CD8-positive, alpha-beta memory T cell (primary cell): ENCODE results near the gene BCL2L13. TPM values are rescaled to one million over a fixed set of nuclear protein-coding genes. Genes with fewer than 3 reads are reported as not detected.
A peak's percentile ranks its signal among the peaks of the same experiment; 100 is the strongest.
"Not testable (repeated sequence)": the region's sequence is repeated elsewhere in the genome, so short reads cannot be mapped to it uniquely, and the experiment has no call there.

Experiments
- CTCF ChIA-PET: fragments of 350-600 bp; sonication (Branson Sonifier 250); formaldehyde crosslinking; loops from one replicate; lab custom pipeline; 2021; ENCODE audit warnings: antibody characterized with exemption; lab: Charles Lee
- POLR2A ChIA-PET: fragments of 350-600 bp; sonication (Branson Sonifier 250); formaldehyde crosslinking; loops from one replicate; lab custom pipeline; 2021; ENCODE audit warnings: antibody characterized with exemption; lab: Charles Lee
- DNase-seq, 5 donors: peaks; one replicate each; pipeline versions ENCODE4 v3.0.0 to v3.0.0-alpha.2; 2020 to 2022; ENCODE audit warnings: mixed read lengths in 1 of 5
- H3K27ac ChIP-seq: one replicate; pipeline ENCODE4 v1.7.0; 2013; ENCODE audit warnings: low read depth, mild to moderate bottlenecking, low read length, moderate library complexity
- H3K27me3 ChIP-seq: 2 replicates; pipeline ENCODE4 v1.7.0; 2013; ENCODE audit warnings: low read length, mild to moderate bottlenecking; ENCODE audit not compliant: insufficient read depth, poor library complexity, severe bottlenecking
- H3K36me3 ChIP-seq: 2 replicates; pipeline ENCODE4 v1.7.0; 2013; ENCODE audit warnings: mild to moderate bottlenecking, low read length, moderate library complexity; ENCODE audit not compliant: insufficient read depth
- H3K4me1 ChIP-seq: 2 replicates; pipeline ENCODE4 v1.7.0; 2013; ENCODE audit warnings: mild to moderate bottlenecking, low read length, moderate library complexity; ENCODE audit not compliant: insufficient read depth
- H3K4me3 ChIP-seq: 2 replicates; pipeline ENCODE4 v1.7.0; 2013; ENCODE audit warnings: mild to moderate bottlenecking, low read length
- H3K9me3 ChIP-seq: 2 replicates; pipeline ENCODE4 v1.7.0; 2013; ENCODE audit warnings: mild to moderate bottlenecking, low read length
- H3K27ac Mint-ChIP-seq, 8 donors: one replicate each; pipeline ENCODE4 v1.8.0; 2020 to 2021; ENCODE audit warnings: mixed read lengths in 8 of 8, mild to moderate bottlenecking in 6 of 8, inconsistent platforms in 3 of 8, moderate library complexity in 3 of 8
- H3K27me3 Mint-ChIP-seq, 2 donors: one replicate each; pipeline ENCODE4 v1.8.0; 2020 to 2021; ENCODE audit warnings: mixed read lengths in 2 of 2, mild to moderate bottlenecking in 1 of 2, moderate library complexity in 1 of 2
- H3K36me3 Mint-ChIP-seq, 3 donors: one replicate each; pipeline ENCODE4 v1.8.0; 2020 to 2021; ENCODE audit warnings: mixed read lengths in 3 of 3, inconsistent platforms in 1 of 3, mild to moderate bottlenecking in 1 of 3
- H3K4me1 Mint-ChIP-seq, 3 donors: one replicate each; pipeline ENCODE4 v1.8.0; 2020 to 2021; ENCODE audit warnings: mixed read lengths in 3 of 3, inconsistent platforms in 1 of 3, mild to moderate bottlenecking in 1 of 3
- H3K4me3 Mint-ChIP-seq, 7 donors: one replicate each; pipeline ENCODE4 v1.8.0; 2020 to 2021; ENCODE audit warnings: mixed read lengths in 7 of 7, mild to moderate bottlenecking in 6 of 7, moderate library complexity in 4 of 7, inconsistent platforms in 2 of 7
- H3K9me3 Mint-ChIP-seq, 5 donors: one replicate each; pipeline ENCODE4 v1.8.0; 2020 to 2022; ENCODE audit warnings: mixed read lengths in 5 of 5, mild to moderate bottlenecking in 3 of 5, moderate library complexity in 2 of 5, inconsistent platforms in 1 of 5
- polyA plus RNA-seq: library from polyadenylated mRNA; unstranded; fragments of 300-500 nt; fragmentation: Illumina TruSeq; gene quantifications from one replicate; pipeline ENCODE4 v1.2.3, GENCODE V29; 2021
- total RNA-seq, 2 experiments: library from RNA; stranded (reverse); gene quantifications; one replicate each; pipeline ENCODE4 v1.2.3, GENCODE V29; 2021

BCL2L13 gene
- total and polyA plus RNA-seq, 3 experiments from 2014 or later, result 39.8 to 41.1 (median 40.1) TPM

DNA sequence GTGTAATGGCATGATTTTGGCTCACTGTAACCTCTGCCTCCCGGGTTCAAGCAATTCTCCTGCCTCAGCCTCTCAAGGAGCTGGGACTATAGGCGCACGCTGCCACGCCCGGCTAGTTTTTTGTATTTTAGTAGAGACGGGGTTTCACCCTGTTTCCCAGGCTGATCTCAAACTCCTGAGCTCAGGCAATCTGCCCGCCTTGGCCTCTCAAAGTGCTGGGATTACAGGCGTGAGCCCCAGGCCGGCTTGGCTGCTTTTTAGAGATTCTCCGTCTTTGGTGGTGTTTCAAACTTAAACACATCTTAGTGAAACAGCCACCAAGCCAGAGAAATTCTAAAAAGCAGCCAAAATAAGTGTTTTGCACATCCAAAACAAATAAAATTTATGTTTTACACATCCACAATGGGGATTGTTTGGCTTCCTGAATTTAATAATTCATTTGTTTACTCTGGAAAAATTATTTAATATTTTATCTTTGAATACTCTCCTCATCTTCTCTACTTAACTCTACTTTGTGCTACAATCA lies 18.4 kb downstream of the BCL2L13 start:
- Histone ChIP-seq H3K36me3 (peaks cover 4% of the 10 kb centered on the region), H3K4me1 (no peaks in the 10 kb centered on the region), H3K27me3 (no peaks in the 10 kb centered on the region), H3K9me3 (no peaks in the 10 kb centered on the region), H3K4me3 (no peak overlapping the region), H3K27ac (no peak overlapping the region)
- no peak overlapping the region for H3K4me3 Mint-ChIP-seq
- H3K36me3 Mint-ChIP-seq, result peaks cover 0 to 24% (median 7%) of the 10 kb centered on the region in 3 donors
- H3K4me1 Mint-ChIP-seq, result peaks cover 5 to 9% (median 5%) of the 10 kb centered on the region in 3 donors
- ChIA-PET CTCF (no interaction called here), POLR2A (no interaction called here)
- no peak for DNase-seq
- H3K9me3 Mint-ChIP-seq, result no peaks in the 10 kb centered on the region
- peak overlapping the region in 1 of 8 donors; percentile 88 for H3K27ac Mint-ChIP-seq
- no peaks in the 10 kb centered on the region for H3K27me3 Mint-ChIP-seq

DNA sequence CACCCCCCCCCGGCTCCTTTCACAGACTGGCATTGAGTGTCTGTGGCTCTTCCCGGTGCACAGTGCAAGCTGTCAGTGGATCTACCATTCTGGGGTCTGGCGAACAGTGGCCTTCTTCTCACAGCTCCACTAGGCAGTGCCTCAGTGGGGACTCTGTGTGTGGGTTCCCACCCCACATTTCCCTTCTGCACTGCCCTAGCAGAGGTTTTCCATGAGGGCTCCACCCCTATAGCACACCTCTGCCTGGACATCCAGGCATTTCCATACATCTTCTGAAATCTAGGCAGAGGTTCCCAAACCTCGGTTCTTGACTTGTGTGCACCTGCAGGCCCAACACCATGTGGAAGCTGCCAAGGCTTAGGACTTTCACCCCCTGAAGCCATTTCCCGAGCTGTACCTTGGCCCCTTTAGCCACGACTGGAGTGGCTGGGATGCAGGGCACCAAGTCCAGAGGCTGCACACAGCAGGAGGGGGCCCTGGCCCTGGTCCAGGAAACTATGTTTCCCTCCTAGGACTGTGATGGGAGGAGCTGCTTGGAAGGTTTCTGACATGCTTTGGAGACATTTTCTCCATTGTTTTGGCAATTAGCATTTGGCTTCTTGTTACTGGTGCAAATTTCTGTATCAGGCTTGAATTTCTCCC lies 26.0 kb downstream of the BCL2L13 start:
- peaks cover 4 to 14% (median 10%) of the 10 kb centered on the region in 3 donors for H3K4me1 Mint-ChIP-seq
- no peak for DNase-seq
- peaks cover 0 to 9% (median 0%) of the 10 kb centered on the region in 5 donors for H3K9me3 Mint-ChIP-seq
- H3K27ac Mint-ChIP-seq, result peak overlapping the region in 2 of 8 donors; percentile 50 to 76
- H3K9me3 ChIP-seq, result no peaks in the 10 kb centered on the region
- POLR2A ChIA-PET, result no interaction called here
- no peaks in the 10 kb centered on the region for H3K27me3 Mint-ChIP-seq
- H3K27me3 ChIP-seq, result no peaks in the 10 kb centered on the region
- CTCF ChIA-PET, result no interaction called here
- no peak overlapping the region for H3K4me3 ChIP-seq
- peaks cover 13 to 51% (median 20%) of the 10 kb centered on the region in 3 donors for H3K36me3 Mint-ChIP-seq
- no peak overlapping the region for H3K27ac ChIP-seq
- no peaks in the 10 kb centered on the region for H3K4me1 ChIP-seq
- peaks cover 8% of the 10 kb centered on the region for H3K36me3 ChIP-seq
- H3K4me3 Mint-ChIP-seq, result no peak overlapping the region

DNA sequence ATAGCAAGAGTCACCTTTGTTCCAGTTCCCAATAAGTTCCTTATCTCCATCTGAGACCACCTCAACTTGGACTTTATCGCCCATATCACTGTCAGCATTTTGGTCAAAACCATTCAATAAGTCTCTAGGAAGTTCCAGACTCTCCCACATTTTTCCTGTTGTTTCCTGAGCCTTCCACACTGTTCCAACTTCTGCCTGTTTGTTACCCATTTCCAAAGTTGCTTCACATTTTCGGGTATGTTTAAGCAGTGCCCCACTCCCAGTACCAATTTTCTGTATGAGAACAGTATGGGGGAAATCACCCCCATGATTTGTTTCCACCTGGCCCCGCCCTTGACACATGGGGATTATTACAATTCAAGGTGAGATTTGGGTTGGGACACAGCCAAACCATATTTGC lies 26.7 kb downstream of the BCL2L13 start:
- Histone ChIP-seq H3K4me1 (no peaks in the 10 kb centered on the region), H3K27ac (no peak overlapping the region), H3K9me3 (no peaks in the 10 kb centered on the region), H3K27me3 (no peaks in the 10 kb centered on the region), H3K4me3 (no peak overlapping the region), H3K36me3 (peaks cover 8% of the 10 kb centered on the region)
- peak overlapping the region in 1 of 8 donors; percentile 23 for H3K27ac Mint-ChIP-seq
- H3K9me3 Mint-ChIP-seq, result peaks cover 0 to 9% (median 0%) of the 10 kb centered on the region in 5 donors
- H3K4me1 Mint-ChIP-seq, result peaks cover 4 to 19% (median 15%) of the 10 kb centered on the region in 3 donors
- no peak overlapping the region for H3K4me3 Mint-ChIP-seq
- H3K27me3 Mint-ChIP-seq, result no peaks in the 10 kb centered on the region
- DNase-seq, result no peak
- CTCF ChIA-PET, result no interaction called here
- H3K36me3 Mint-ChIP-seq, result peaks cover 13 to 55% (median 24%) of the 10 kb centered on the region in 3 donors
- POLR2A ChIA-PET, result no interaction called here

DNA sequence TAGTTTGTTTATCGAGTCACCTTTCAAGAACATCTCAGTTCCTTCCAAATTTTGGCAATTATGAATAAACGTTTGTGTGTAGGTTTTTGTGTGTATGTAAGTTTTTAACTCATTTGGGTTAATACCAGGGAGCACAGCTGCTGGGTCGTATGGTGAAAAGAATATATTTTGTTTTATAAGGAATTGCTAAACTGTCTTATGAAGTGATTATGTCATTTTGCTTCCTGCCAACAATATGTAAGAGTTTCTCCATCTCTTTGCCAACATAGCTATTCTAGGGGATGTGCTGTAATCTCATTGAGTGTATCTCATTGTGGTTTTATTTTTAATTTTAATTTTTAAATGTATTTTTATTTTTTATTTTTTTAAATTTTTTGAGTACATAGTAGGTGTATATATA lies 27.3 kb downstream of the BCL2L13 start:
- no peaks in the 10 kb centered on the region for H3K9me3 ChIP-seq
- Mint-ChIP-seq H3K27ac (no peak overlapping the region), H3K4me1 (peaks cover 4 to 23% (median 15%) of the 10 kb centered on the region in 3 donors), H3K4me3 (no peak overlapping the region), H3K9me3 (peaks cover 0 to 9% (median 0%) of the 10 kb centered on the region in 5 donors), H3K27me3 (no peaks in the 10 kb centered on the region), H3K36me3 (peaks cover 13 to 58% (median 24%) of the 10 kb centered on the region in 3 donors)
- H3K27ac ChIP-seq, result no peak overlapping the region
- H3K4me1 ChIP-seq, result no peaks in the 10 kb centered on the region
- no peaks in the 10 kb centered on the region for H3K27me3 ChIP-seq
- H3K4me3 ChIP-seq, result no peak overlapping the region
- DNase-seq, result no peak
- ChIA-PET POLR2A (no interaction called here), CTCF (no interaction called here)
- peaks cover 12% of the 10 kb centered on the region for H3K36me3 ChIP-seq

DNA sequence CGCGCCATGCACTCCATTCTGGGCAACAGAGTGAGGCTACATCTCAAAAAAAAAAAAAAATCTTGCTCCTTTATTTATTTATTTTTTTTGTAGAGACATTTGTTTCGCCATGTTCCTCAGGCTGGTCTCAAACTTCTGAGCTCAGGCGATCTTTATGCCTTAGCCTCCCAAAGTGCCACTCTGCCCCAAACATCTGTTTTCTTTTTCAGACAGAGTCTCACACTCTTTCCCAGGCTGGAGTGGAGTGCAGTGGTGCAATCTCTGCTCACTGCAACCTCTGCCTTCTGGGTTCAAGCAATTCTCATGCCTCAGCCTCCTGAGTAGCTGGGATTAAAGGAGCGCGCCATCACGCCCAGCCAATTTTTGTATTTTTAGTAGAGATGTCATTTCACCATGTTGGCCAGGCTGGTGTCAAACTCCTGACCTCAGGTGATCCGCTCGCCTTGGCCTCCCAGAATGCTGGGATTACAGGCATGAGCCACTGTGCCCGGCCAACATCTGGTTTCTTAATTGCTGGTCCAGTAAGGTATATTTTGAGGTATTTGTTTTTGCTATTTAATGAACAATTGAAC lies 33.0 kb downstream of the BCL2L13 start:
- H3K27me3 ChIP-seq, CTCF ChIA-PET, H3K27ac Mint-ChIP-seq: not testable (repeated sequence)

DNA sequence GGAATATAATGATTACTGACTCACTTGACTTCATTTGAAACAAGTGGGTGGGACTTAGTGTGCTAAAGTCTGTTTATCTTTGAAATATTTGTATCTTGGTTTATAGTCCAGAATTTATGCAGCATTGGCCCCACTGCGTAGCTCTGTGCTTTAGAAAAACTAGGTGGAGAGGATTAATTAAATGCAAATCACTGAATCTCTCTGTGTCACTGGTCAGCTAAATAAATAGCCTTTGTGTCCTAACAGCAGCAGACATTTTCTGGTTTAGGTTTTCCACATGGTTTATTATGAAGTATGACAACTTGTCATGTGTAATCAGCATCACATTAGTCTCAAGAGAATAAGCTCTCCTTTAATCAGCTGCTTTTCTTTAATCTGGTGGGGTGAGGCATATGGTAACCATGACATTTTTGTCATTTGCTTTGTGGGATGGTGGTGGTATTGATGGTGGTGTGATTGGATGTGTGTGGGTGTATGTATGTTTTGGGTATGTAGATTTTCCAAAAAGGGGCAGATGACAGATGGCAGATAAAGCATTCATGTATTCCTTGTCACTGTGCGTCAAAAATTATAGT lies 33.9 kb downstream of the BCL2L13 start:
- Mint-ChIP-seq H3K27me3 (no peaks in the 10 kb centered on the region), H3K27ac (peak overlapping the region in 1 of 8 donors; percentile 15), H3K4me3 (no peak overlapping the region), H3K9me3 (no peaks in the 10 kb centered on the region), H3K4me1 (peaks cover 12 to 48% (median 30%) of the 10 kb centered on the region in 3 donors), H3K36me3 (peaks cover 0 to 32% (median 7%) of the 10 kb centered on the region in 3 donors)
- POLR2A ChIA-PET, result no interaction called here
- DNase-seq, result no peak
- H3K27ac ChIP-seq, result peak overlapping the region; percentile 29
- no peaks in the 10 kb centered on the region for H3K27me3 ChIP-seq
- CTCF ChIA-PET, result interaction anchor here (0.6 kb wide), 1 partner anchor 62 kb away, joined by 3 read pairs; no protein-coding TSS in a partner anchor
- peaks cover 5% of the 10 kb centered on the region for H3K4me1 ChIP-seq
- H3K36me3 ChIP-seq, result peaks cover 4% of the 10 kb centered on the region
- H3K4me3 ChIP-seq, result no peak overlapping the region
- H3K9me3 ChIP-seq, result no peaks in the 10 kb centered on the region

More for the DNA sequence above, 33.0 kb downstream of the BCL2L13 start:
- peak overlapping the region; percentile 9 for H3K27ac ChIP-seq
- H3K4me3 Mint-ChIP-seq, DNase-seq, H3K36me3 ChIP-seq, POLR2A ChIA-PET, H3K9me3 ChIP-seq, H3K4me1 ChIP-seq, H3K27me3 Mint-ChIP-seq, H3K9me3 Mint-ChIP-seq, H3K4me3 ChIP-seq: not testable (repeated sequence)
- peaks cover 13 to 49% (median 28%) of the 10 kb centered on the region in 3 donors for H3K4me1 Mint-ChIP-seq
- peaks cover 0 to 38% (median 10%) of the 10 kb centered on the region in 3 donors for H3K36me3 Mint-ChIP-seq

DNA sequence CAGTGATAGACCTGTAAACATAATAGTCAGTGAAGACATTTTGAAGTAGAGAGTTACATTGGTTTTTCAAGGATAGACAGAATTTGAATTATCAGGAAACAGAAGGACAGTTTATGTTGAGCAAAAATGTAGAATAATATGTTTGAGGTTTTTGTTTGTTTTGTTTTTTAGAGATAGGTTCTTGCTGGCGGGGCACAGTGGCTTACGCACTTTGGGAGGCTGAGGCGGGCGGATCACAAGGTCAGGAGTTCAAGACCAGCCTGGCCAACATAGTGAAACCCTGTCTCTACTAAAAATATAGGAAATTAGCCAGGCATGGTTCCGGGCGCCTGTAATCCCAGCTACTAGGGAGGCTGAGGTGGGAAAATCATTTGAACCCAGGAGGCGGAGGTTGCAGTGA lies 35.6 kb downstream of the BCL2L13 start:
- Mint-ChIP-seq H3K4me3 (no peak overlapping the region), H3K27ac (peak overlapping the region in 2 of 8 donors; percentile 7 to 26), H3K27me3 (no peaks in the 10 kb centered on the region), H3K4me1 (peaks cover 14 to 55% (median 30%) of the 10 kb centered on the region in 3 donors), H3K9me3 (no peaks in the 10 kb centered on the region), H3K36me3 (peaks cover 0 to 33% (median 9%) of the 10 kb centered on the region in 3 donors)
- Histone ChIP-seq H3K4me3 (no peak overlapping the region), H3K36me3 (peaks cover 4% of the 10 kb centered on the region), H3K27me3 (no peaks in the 10 kb centered on the region), H3K27ac (peak overlapping the region; percentile 13), H3K9me3 (no peaks in the 10 kb centered on the region), H3K4me1 (peaks cover 5% of the 10 kb centered on the region)
- ChIA-PET CTCF (interaction anchor here (0.7 kb wide), 1 partner anchor 69 kb away, joined by 3 read pairs; no protein-coding TSS in a partner anchor), POLR2A (no interaction called here)
- DNase-seq, result no peak

DNA sequence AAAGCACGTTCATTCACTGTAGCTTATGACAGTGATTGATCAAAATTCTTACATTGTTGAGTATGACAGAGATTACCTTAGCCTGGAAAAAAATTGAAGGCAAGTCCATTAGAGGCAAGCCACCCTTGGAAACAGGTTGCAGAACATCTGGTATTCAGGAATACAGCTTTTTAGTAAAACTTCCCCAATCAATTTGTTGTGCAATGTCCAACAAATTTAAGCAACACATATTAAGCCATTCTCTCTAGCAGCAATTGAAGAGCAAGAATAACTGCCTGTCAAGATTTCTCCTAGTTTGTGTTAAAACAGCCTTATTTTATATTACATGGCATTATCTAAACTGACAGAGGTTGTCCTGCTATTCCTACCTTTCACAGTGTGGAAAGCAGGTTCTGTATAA lies 37.0 kb downstream of the BCL2L13 start:
- no peaks in the 10 kb centered on the region for H3K27me3 ChIP-seq
- H3K36me3 ChIP-seq, result peaks cover 2% of the 10 kb centered on the region
- no peaks in the 10 kb centered on the region for H3K9me3 ChIP-seq
- Mint-ChIP-seq H3K9me3 (no peaks in the 10 kb centered on the region), H3K27ac (no peak overlapping the region), H3K36me3 (peaks cover 0 to 21% (median 5%) of the 10 kb centered on the region in 3 donors), H3K27me3 (no peaks in the 10 kb centered on the region), H3K4me1 (peaks cover 14 to 47% (median 28%) of the 10 kb centered on the region in 3 donors), H3K4me3 (no peak overlapping the region)
- ChIA-PET POLR2A (no interaction called here), CTCF (no interaction called here)
- H3K4me3 ChIP-seq, result no peak overlapping the region
- H3K4me1 ChIP-seq, result peaks cover 5% of the 10 kb centered on the region
- no peak for DNase-seq
- no peak overlapping the region for H3K27ac ChIP-seq
